ENCODE measurements around the gene PPDPF.
A peak's percentile ranks its signal among the peaks of the same experiment; 100 is the strongest.

The PPDPF gene

GRCh38 chr20:63522091-63522868, 1.7 kb downstream of the PPDPF start:
- no peak for DNase-seq

GRCh38 chr20:63522981-63523611, 2.5 kb downstream of the PPDPF start:
- no peak for DNase-seq

- DNase-seq, result no peak
Measured at GRCh38 chr20:63525185-63525584, 4.6 kb downstream of the PPDPF start.

GRCh38 chr20:63525971-63526370, 5.4 kb downstream of the PPDPF start:
- DNase-seq, result no peak

- no peak for DNase-seq
Measured at GRCh38 chr20:63527184-63527583, 6.6 kb downstream of the PPDPF start.

- DNase-seq, result no peak
Measured at GRCh38 chr20:63529180-63529860, 8.8 kb downstream of the PPDPF start.

GRCh38 chr20:63529861-63530787, 9.6 kb downstream of the PPDPF start:
- no peak for DNase-seq

- DNase-seq, result no peak
Measured at GRCh38 chr20:63530788-63531160, 10.2 kb downstream of the PPDPF start.

GRCh38 chr20:63531686-63532448, 11.3 kb downstream of the PPDPF start:
- no peak for DNase-seq

- no peak for DNase-seq
Measured at GRCh38 chr20:63532449-63532971, 11.9 kb downstream of the PPDPF start.

GRCh38 chr20:63533388-63533787, 12.8 kb downstream of the PPDPF start:
- no peak for DNase-seq

- no peak for DNase-seq
Measured at GRCh38 chr20:63533871-63534393, 13.4 kb downstream of the PPDPF start.

- DNase-seq, result no peak
Measured at GRCh38 chr20:63534427-63534830, 13.9 kb downstream of the PPDPF start.

- DNase-seq, result no peak
Measured at GRCh38 chr20:63534831-63535651, 14.5 kb downstream of the PPDPF start.

GRCh38 chr20:63536241-63536977, 15.8 kb downstream of the PPDPF start:
- no peak for DNase-seq

- peak in 1 of 2 donors; percentile 55 for DNase-seq
Measured at GRCh38 chr20:63536997-63537524, 16.5 kb downstream of the PPDPF start, which contains the start of gene PTK6. Gene PTK6, minus strand, starts transcription at chr20:63537376. Its CDS starts 62 bp downstream, at chr20:63537314.

GRCh38 chr20:63537525-63538203, 17.1 kb downstream of the PPDPF start:
- DNase-seq, result peak; percentile 95

- DNase-seq, result no peak
Measured at GRCh38 chr20:63538204-63539091, 17.9 kb downstream of the PPDPF start.
